Jurkat, Clone E6-1 (cell line): ENCODE measurements around the gene C3. TPM values are rescaled to one million over a fixed set of nuclear protein-coding genes. Genes with fewer than 3 reads are reported as not detected.
"Not testable (repeated sequence)": the region's sequence is repeated elsewhere in the genome, so short reads cannot be mapped to it uniquely, and the experiment has no call there.

Experiments used
- DNase-seq: peaks from one replicate; pipeline ENCODE4 v3.0.0-alpha.2; 2011; ENCODE audit warnings: low read depth, low spot score
- H3K4me3 ChIP-seq: 2 replicates; pipeline ENCODE4 v1.5.1; 2011; ENCODE audit warnings: mild to moderate bottlenecking, low read length, control low read depth, moderate library complexity
- polyA plus RNA-seq: library from polyadenylated mRNA; unstranded; fragments of >200 nt; gene quantifications from one replicate; pipeline ENCODE4 v1.2.1, GENCODE V29; 2012; ENCODE audit warnings: missing spikeins; ENCODE audit not compliant: insufficient read length, insufficient read depth

The C3 gene
- polyA plus RNA-seq, result not detected

DNA sequence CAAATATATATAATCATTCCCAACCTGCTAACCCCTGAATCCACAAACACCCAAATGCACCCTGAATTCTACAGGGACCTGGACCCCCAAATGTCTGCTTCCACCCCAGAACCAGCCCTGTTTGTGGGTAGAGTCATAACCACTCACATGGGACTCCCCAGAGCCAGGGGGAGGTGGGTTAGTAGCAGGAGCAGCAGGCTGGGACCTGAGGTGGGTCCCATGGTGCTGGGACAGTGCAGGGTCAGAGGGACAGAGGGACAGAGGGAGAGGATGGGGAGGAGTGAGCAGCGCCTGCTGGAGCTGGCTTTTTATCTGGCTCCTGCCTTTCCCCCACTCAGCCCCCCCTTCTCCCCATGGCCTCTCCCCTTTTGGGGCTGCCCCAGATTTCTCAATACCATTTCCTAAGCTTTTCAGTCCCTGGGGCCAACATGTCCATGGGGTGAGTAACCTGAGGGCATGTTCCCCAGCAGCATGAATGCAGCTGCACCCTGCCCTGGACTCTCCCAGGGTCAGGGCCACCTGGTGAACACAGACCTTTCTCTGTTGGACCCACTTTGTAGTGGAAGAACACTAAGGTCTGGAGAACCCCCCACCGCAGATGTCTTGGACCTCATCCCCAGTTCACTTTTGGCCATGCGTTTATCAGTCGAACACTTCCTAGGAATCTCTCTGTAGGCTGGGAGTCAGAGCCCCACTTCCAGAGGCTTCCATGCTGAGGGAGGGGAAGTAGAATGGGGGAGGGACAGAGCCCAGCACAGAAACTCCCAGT is at the start of gene C3:
Gene C3, minus strand, starts transcription at position 282 of the 769 bp plus-strand sequence. Its CDS starts 61 bp downstream, at position 221.
- DNase-seq, result no peak
- H3K4me3 ChIP-seq, result no peak within 1 kb of the TSS

- H3K4me3 ChIP-seq, result no peak overlapping the region
- DNase-seq, result no peak
Observed at GRCh38 chr19:6769006-6769619, 48.7 kb upstream of the C3 start.

DNA sequence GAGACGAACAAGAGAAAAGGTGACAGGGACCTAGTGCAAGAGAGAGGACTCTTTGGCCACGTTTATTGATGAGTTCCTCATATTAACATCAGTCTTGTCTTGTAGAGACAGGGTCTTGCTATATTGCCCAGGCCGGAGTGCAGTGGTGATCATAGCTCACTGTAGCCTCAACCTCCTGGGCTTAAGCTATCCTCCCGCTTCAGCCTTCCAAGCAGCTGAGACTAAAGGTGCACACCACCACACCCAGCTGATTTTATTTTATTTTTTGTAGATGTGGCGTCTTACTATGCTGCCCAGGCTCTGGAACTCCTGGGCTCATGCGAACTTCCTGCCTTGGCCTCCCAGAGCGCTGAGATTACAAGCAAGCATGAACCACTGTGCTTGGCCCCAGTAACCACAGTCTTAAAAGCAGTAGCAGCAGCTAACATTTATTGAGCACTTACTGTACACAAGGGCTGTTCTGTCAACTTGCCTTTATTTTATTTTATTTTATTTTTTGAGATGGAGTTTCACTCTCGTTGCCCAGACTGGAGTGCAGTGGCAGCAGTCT is 47.9 kb upstream of the C3 start:
- H3K4me3 ChIP-seq, result peak overlapping the region; percentile 74
- DNase-seq, result no peak

- peak; percentile 93 for DNase-seq
- peak within 1 kb of the TSS; percentile 74 for H3K4me3 ChIP-seq
Observed at GRCh38 chr19:6767357-6768235, 47.1 kb upstream of the C3 start, which contains the start of gene SH2D3A. TSS of gene SH2D3A (minus strand) at chr19:6767435. CDS start at chr19:6763748, 3,687 bp downstream.

DNA sequence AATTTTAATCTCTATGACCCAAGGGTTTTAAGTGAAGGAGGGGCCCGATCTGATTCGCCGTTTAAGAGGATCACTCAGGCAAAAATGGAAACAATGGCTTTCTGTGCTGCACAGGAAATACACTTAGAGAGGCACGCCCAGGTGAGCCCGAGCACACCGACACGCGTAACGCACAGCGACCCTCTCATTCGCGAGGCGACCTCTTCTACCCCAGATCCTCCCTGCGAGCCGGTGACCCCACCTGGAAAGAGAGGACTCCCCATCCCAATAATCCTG is 46.6 kb upstream of the C3 start:
- DNase-seq, result no peak

DNA sequence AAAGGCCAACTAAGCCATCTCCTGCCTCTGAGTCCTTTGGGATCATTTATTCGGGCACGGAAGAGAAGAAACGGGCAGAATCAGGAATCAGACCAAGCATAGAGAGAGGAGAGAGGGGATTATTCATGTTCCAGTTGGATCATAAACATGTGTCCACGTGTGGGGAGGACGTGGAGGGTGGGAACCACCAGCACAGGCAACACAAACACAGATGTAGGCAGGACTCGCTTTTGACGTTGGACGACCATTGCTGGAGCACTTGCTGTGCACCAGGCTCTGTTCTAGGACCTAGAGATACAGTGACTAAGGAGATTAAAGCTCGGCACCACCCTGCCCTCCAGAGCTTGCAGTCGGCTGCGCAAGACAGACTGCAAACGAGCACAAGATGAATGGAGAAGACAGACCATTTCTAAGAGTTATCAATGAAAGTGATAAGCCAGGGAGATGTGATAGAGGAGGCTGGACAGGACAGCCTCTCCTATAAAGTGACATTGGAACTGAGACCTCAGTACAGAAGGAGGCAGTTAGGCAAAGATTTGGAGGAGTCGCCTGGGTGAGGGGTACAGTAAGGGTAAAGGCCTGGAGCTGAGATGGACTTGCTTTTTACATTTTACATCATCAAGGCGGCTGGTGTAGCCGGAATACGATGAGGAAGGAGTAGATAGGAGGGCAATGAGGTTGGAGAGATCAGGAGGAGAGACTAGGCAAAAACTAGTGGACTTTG is 46.1 kb upstream of the C3 start:
- no peak for DNase-seq
- H3K4me3 ChIP-seq, result peak overlapping the region; percentile 74

More for the DNA sequence above, 46.6 kb upstream of the C3 start:
- peak overlapping the region; percentile 74 for H3K4me3 ChIP-seq

DNA sequence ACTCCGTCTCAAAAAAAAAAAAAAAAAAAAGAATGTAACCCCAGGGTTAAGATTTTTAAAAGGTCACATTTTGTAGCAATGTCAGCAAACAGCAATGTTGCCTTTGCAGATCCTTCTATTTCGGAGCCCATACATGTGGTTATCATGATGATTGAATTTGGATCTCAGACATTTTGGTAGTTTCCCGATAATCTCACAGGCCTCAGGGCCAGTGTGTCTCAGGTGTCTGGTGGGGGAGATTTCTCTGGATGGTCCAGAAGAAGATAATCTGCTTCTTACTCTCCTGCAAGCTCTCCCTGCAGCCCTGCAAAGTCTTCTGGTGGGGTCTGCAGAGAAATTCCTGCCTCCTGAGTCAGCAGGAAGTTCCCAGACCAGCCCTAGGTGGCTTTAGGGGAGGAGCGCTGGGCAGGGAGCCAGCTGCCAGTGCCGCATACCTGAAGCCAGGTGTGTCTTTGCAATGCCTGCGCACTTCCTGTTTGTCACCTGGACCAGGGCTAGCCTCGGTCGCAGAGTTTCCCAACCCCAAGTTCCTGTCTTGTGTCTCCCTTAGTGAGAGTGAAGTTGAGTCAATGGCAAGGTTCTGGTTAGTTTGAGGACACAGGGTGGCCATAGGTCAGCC is 45.4 kb upstream of the C3 start:
- no peak for DNase-seq
- H3K4me3 ChIP-seq, result no peak overlapping the region

GRCh38 chr19:6762253-6762797 is 41.9 kb upstream of the C3 start:
- H3K4me3 ChIP-seq, DNase-seq: not testable (repeated sequence)

GRCh38 chr19:6761053-6761676 is 40.7 kb upstream of the C3 start:
- no peak overlapping the region for H3K4me3 ChIP-seq
- DNase-seq, result no peak

- DNase-seq, result no peak
Observed at GRCh38 chr19:6760606-6761005, 40.2 kb upstream of the C3 start.

GRCh38 chr19:6754653-6755463 is 34.4 kb upstream of the C3 start:
- DNase-seq, result no peak
- no peak overlapping the region for H3K4me3 ChIP-seq

More at GRCh38 chr19:6760606-6761005, 40.2 kb upstream of the C3 start:
- H3K4me3 ChIP-seq, result no peak overlapping the region

DNA sequence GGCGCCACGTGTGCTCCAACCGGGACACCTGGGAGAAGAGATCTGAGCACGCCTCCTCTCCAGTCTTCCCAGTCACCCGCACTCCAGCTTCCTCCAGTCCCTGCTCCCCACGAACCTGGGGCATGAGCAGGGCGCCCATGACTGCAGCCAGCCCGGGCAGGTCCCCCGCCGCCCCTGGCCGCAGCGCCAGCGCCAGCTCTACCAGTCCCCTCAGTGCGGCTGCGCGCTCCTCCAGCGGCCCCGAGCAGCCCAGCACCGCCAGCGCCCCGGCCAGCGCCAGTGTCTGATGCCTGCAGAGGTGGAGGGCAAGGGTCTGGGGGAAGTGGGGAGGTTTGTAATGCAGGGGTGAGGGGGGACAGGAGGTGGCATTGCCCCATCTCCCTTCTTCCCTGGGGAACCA is 33.7 kb upstream of the C3 start:
- no peak overlapping the region for H3K4me3 ChIP-seq
- no peak for DNase-seq

DNA sequence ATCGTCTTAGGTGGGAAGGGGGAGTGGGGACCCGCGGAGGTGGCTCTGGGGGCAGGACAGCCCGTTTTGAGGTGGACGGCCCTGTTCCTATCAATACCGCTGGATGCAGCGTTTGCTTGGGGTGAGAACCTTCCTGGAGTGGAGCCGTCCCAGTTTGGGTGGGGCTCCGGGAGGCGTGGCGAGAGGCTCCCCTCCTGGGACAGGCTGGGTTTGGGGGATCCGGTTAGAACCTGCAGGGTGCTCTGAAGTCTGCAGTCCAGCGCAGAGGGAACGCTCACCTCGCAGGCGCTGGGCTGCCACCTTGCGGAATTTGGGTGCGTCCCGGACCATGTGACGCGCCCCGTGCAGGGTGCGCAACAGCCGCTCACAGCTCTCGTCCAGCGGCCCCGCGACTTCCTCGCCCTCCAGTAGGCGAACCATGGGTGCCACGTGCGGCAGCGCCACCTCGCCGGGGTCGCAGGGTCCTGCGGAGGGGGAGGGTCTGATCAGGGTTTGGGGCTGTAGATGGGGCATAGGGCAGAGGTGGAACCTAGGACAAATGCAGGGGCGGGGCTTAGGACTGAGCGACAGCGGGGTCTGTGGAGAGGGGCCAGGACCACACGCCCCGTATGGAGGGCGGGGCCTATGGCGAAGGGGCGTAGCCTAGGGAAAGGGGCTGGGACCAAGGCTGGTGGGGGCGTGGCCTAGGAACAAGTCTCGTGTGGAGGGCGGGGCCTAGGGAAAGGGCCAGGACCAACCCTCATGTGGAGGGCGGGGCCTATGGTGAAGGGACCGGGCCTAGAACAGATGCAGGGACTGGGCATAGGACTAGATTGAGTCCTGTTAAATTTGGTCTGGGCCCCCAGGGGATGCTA is 33.0 kb upstream of the C3 start:
- DNase-seq, result peak; percentile 78

DNA sequence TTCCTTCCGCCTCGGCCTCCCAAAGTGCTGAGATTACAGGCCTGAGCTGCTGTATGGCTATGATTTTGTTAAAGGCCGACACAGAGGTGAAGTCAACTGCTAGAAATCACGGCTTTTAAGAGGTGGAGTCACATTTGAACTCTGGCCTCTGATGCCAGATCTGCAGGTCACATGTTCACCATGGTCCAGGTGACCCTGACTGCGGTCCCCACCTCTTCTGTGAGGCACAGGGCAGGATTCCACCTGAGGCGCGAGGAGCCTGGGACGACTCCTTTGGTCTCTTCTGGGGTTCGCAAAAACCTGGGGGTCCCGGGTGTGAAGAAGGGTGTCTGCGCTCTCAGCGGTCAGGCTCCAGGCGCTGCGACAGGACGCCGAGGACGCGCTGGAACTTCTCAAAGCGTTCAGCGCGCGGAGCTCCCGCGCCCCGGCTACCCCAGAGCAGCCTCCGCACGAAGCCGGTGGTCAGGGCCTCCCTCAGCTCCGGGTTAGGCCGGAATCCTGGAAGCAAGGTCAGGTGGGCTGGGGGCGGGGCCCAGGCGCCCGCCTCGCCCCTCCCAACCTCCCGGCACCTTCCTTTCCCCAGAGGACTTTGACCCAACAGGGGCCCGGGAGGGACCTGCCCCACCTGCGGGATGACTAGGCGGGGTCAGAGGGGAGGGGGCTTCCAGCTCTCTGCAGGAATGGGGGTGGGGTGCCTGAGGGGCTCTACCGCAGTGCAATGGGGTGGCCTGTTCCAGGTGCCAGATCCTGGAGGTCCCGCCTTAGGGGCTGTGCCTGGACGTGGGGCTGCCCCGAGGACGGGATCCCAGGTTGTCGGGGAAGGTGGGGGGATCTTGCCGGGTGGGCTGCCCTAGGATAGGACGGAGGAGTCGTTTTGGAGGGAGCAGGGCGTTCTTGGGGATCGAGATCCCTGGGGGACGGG is 32.1 kb upstream of the C3 start:
- DNase-seq, result no peak
- H3K4me3 ChIP-seq, result peak overlapping the region; percentile 48

More for the DNA sequence above, 33.0 kb upstream of the C3 start:
- H3K4me3 ChIP-seq, result peak overlapping the region; percentile 48

GRCh38 chr19:6751189-6751588 is 30.7 kb upstream of the C3 start:
- DNase-seq, result no peak
- H3K4me3 ChIP-seq, result no peak overlapping the region
